ENCODE data around the gene CDK7. TPM values are rescaled to one million over a fixed set of nuclear protein-coding genes. Genes with fewer than 3 reads are reported as not detected.
A peak's percentile ranks its signal among the peaks of the same experiment; 100 is the strongest.

CDK7 gene
- total RNA-seq, 1 experiment from 2014 or later: 53.4 TPM

GRCh38 chr5:69300537-69301203 lies 66.0 kb downstream of the CDK7 start:
- Histone ChIP-seq H2BK12ac (ENCODE audit: insufficient read length, low read depth, low read length) (no peak overlapping the region), H3K79me1 (ENCODE audit: insufficient read depth, low read depth, low read length, poor library complexity, severe bottlenecking) (no peaks in the 10 kb centered on the region), H4K8ac (replicated peaks; ENCODE audit: insufficient read length, low read depth, low read length) (no peak overlapping the region), H2AFZ (ENCODE audit: low read length) (no peak overlapping the region), H2BK20ac (ENCODE audit: low read depth, low read length, poor library complexity, severe bottlenecking) (no peak overlapping the region), H3K4me1 (ENCODE audit: insufficient read depth, low read length) (no peaks in the 10 kb centered on the region), H2AK5ac (ENCODE audit: insufficient read length, low read length) (no peak overlapping the region), H4K91ac (ENCODE audit: insufficient read length, low read depth, low read length) (no peak overlapping the region), H2BK5ac (ENCODE audit: insufficient read length, low read length) (no peak overlapping the region), H3K79me2 (ENCODE audit: insufficient read depth, low read length) (no peaks in the 10 kb centered on the region), H3K14ac (ENCODE audit: insufficient read depth, low read length) (no peak overlapping the region), H4K5ac (ENCODE audit: insufficient read length, low read depth, low read length) (no peak overlapping the region), H4K20me1 (ENCODE audit: control insufficient read depth, insufficient read depth, insufficient read length) (no peaks in the 10 kb centered on the region), H3K9ac (ENCODE audit: extremely low read depth, insufficient read length, low read length) (no peak overlapping the region), H2BK120ac (ENCODE audit: low read depth, low read length, poor library complexity, severe bottlenecking) (no peak overlapping the region), H3K23ac (ENCODE audit: insufficient read length, low read depth, low read length) (no peak overlapping the region), H3K9me3 (ENCODE audit: control insufficient read depth, low read depth, low read length) (no peaks in the 10 kb centered on the region), H3K27ac (ENCODE audit: insufficient read length, low read depth, low read length) (no peak overlapping the region), H3T11ph (ENCODE audit: low read length) (no peak overlapping the region), H2BK15ac (ENCODE audit: low read depth, low read length) (no peak overlapping the region), H3K18ac (ENCODE audit: insufficient read length, low read depth, low read length) (no peak overlapping the region), H3K27me3 (ENCODE audit: insufficient read depth, low read length) (no peaks in the 10 kb centered on the region), H3K23me2 (ENCODE audit: insufficient read length, low read depth, low read length, poor library complexity, severe bottlenecking) (no peaks in the 10 kb centered on the region), H3K4me2 (ENCODE audit: insufficient read depth, insufficient read length, low read length) (no peak overlapping the region), H3K4ac (ENCODE audit: low read depth, low read length) (no peak overlapping the region), H3K56ac (ENCODE audit: insufficient read length, low read depth, low read length) (no peak overlapping the region)
- DNase-seq: no peak
- H3K27me3 Mint-ChIP-seq (ENCODE audit: low read depth): no peaks in the 10 kb centered on the region
- WGBS (ENCODE audit: extremely low coverage, insufficient read length, low lambda C conversion rate): no CpG with 5 or more reads among the region's 5 CpGs
- no peaks in the 10 kb centered on the region for H3K36me3 Mint-ChIP-seq (ENCODE audit: insufficient read depth in 1 of 3, low read depth in 3 of 3)
- H3K9me3 Mint-ChIP-seq: no peaks in the 10 kb centered on the region
- peak overlapping the region in 1 of 3 experiments; percentile 6; a peak in 1 of 7 replicates for H3K27ac Mint-ChIP-seq
- no peak overlapping the region; a peak in 1 of 5 replicates for H3K4me3 Mint-ChIP-seq
- peaks cover under 1 to 3% of the 10 kb centered on the region in 2 experiments for H3K4me1 Mint-ChIP-seq
- no peak for TF ChIP-seq CTCF (conservative IDR thresholded peaks at IDR 0.05)
